GM12891 (cell line): Measurements from ENCODE around the gene PRPSAP1.
"Not testable (repeated sequence)": the region's sequence is repeated elsewhere in the genome, so short reads cannot be mapped to it uniquely, and the experiment has no call there.

Source experiments
- DNase-seq: peaks from one replicate; pipeline ENCODE4 v3.0.0; 2011; ENCODE audit warnings: low spot score; ENCODE audit not compliant: insufficient read length
- FAIRE-seq: peaks from 2 replicates; lab custom pipeline; 2011; peaks lifted over from hg19 to GRCh38; lab: Jason Lieb, UNC
- PAX5 ChIP-seq: IDR thresholded peaks from 2 replicates; pipeline ENCODE4 v1.6.1; 2011; ENCODE audit warnings: low read length, moderate library complexity, mild to moderate bottlenecking; ENCODE audit not compliant: insufficient read depth, severe bottlenecking
- POLR2A ChIP-seq: IDR thresholded peaks from 2 replicates; pipeline ENCODE4 v1.6.1; 2011; ENCODE audit warnings: low read depth, low read length, control low read depth
- POLR2AphosphoS5 ChIP-seq: IDR thresholded peaks from 2 replicates; pipeline ENCODE4 v1.6.1; 2011; ENCODE audit warnings: low read depth, low read length, control low read depth
- POU2F2 ChIP-seq: IDR thresholded peaks from 2 replicates; pipeline ENCODE4 v1.6.1; 2011; ENCODE audit warnings: low read depth, mild to moderate bottlenecking, control low read depth, low read length, moderate library complexity
- SPI1 ChIP-seq: IDR thresholded peaks from 2 replicates; pipeline ENCODE4 v1.6.1; 2011; ENCODE audit warnings: low read depth, low read length, control low read depth
- TAF1 ChIP-seq: IDR thresholded peaks from 2 replicates; pipeline ENCODE4 v1.6.1; 2011; ENCODE audit warnings: low read depth, low read length, control low read depth

PRPSAP1 gene

DNA sequence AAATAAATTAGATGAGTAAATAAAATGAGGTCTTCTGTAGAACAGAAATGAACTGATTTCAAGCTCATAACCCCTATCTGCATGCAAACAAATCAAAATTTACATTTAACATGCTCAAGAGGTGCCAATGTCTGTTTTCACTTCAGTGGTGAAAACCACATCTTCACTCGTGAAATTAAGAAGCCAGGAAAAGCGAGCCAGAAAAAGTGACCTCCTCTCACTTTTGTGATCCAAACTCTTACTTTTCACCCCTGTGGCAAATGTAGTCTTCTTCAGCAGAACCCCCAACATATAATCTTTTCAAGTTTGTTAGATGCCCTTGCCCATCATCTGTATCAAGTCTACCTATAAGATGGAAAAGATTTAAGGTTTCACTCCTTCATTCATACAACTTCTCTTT is 36.2 kb downstream of the PRPSAP1 start:
- FAIRE-seq (no peak), DNase-seq (no peak)
- TF ChIP-seq PAX5: no peak
- TF ChIP-seq TAF1: no peak
- TF ChIP-seq SPI1: no peak
- no peak for TF ChIP-seq POLR2AphosphoS5
- no peak for TF ChIP-seq POLR2A
- TF ChIP-seq POU2F2: no peak

DNA sequence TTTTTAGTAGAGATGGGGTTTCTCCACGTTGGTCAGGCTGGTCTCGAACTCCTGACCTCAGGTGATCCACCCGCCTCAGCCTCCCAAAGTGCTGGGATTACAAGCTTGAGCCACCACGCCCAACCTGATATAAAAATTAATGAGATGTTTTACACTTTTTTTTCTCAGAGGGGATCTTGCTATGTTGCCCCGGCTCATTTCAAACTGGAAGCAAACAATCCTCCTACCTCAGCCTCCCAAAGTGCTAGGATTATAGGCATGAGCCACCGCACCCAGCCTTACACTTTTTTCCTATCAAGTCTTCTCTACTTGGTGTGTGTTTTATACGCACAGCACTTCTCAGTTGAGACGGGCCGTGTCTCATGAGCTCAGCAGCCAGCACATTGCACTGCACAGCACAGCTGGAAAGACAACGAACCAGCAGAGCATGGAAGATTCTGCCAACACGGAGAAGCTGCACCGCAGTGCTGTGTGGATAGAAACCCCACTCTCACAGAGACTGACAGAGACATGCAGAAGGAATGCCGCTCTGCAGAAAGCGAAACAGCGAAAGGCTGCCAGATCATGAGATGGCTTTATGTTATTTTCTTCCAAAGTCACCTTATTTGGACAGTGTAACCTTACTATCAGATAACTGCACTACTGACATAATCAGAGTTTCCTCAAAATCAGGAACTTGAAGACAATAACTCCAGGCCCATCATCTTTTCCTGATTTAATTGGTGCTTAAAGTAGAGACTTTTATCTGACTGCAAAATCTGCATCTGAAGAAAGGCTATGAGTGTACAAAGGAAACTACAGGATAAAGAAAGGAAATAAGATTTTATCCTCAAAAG is 39.1 kb downstream of the PRPSAP1 start:
- no peak for FAIRE-seq
- TF ChIP-seq PAX5 (no peak), TAF1 (no peak), POLR2AphosphoS5 (no peak)
- no peak for DNase-seq

DNA sequence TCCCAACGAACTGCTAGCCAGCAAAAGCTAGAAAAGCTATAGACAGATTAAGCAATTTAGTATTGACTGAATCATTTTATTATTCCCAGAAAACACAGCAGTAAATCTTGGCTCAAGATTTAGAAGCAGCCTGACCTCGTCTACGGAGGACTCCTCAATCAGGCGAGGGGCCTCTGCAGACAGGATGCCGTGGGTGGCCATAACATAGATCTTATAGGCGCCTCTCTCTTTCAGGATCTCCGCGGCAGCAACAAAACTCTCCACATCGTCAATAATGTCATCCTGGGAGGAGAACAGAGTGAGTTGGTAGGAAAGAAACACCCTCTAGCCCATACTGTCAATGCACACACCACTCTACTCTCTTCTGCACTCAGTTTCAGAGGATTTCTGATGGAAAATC is 41.0 kb downstream of the PRPSAP1 start:
- no peak for TF ChIP-seq PAX5
- TF ChIP-seq SPI1: no peak
- no peak for TF ChIP-seq TAF1
- TF ChIP-seq POU2F2: no peak
- no peak for TF ChIP-seq POLR2A
- TF ChIP-seq POLR2AphosphoS5: no peak
- no peak for FAIRE-seq
- no peak for DNase-seq

DNA sequence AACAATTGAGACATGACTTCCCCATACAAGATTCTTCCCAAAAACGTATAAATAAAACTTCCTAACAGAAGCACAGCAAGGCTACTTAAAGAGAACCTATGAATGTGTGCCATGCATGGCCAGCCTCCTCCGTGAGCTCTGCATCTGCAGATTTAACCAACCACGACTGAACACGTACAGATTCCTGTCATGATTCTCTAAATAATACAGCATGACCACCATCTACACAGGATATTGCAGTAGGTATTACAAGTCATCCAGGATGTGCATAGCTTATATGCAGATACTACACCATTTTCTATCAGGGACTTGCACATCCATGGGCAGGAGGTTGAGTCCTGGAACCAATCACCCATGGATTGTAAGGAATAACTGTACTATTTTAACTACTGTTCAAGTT is 44.3 kb downstream of the PRPSAP1 start:
- no peak for FAIRE-seq
- TF ChIP-seq SPI1 (no peak), POU2F2 (no peak), POLR2A (no peak), POLR2AphosphoS5 (no peak), TAF1 (no peak), PAX5 (no peak)
- no peak for DNase-seq

DNA sequence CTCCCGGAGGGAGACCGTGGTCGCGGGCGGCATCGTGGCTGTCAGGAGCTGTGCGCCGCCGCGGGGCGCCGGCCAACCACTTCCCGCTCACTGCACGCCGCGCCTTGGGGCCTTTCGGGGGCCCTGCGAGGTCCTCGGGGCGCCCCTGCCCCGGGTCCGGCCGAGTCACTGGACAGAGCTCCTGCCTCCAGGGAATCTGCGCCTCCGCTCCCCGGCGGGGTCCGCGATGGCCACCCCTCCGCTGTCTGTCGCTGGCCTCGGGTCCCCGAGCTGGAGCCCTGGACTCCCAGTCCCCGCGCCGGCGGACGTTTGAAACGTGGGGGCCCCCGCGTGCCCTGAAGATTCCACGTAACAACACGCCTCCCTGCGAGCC is 45.8 kb downstream of the PRPSAP1 start, which contains the start of gene QRICH2:
Gene QRICH2, minus strand, starts transcription at position 311 of the 373 bp plus-strand sequence. Its CDS starts 278 bp downstream, at position 33.
- DNase-seq: no peak
- no peak for FAIRE-seq
- no peak for TF ChIP-seq SPI1
- no peak for TF ChIP-seq POU2F2
- no peak for TF ChIP-seq POLR2AphosphoS5
- TF ChIP-seq POLR2A: no peak
- no peak for TF ChIP-seq PAX5

DNA sequence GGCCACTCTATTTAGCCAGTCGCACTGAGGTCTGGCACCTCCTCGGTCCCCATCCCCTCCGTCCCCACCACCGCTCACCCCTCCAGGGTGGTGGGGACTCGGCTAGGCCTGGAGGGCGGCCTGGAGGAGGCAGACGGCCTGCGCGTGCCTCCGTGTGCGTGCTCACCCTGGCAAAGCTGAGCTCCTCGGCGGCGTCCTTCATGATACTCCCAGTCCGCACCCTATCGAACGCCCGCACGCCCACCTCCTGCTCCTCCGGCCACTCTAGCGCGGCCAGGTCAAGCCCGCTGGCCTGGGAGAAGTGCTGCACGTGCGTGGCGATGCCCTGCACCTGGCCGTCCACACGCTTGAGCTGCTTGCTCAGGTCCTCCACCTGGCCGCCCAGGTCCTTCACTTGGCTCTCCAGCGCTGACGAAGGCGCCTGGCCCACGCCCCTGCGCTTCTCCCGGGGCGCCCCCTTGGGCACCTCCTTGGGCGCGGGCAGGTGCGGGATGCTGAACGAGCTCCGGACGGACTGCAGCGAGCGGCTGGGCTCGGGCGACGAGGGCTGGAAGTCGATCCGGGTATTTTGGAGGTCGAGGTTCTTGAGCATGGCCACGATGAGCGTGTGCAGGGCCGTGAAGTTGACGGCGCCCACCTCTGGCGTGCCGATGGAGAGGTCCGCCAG is 46.3 kb downstream of the PRPSAP1 start:
- TF ChIP-seq POLR2A (no peak), PAX5 (no peak), SPI1 (no peak), POU2F2 (no peak), POLR2AphosphoS5 (no peak), TAF1 (no peak)
- DNase-seq (no peak), FAIRE-seq (no peak)

DNA sequence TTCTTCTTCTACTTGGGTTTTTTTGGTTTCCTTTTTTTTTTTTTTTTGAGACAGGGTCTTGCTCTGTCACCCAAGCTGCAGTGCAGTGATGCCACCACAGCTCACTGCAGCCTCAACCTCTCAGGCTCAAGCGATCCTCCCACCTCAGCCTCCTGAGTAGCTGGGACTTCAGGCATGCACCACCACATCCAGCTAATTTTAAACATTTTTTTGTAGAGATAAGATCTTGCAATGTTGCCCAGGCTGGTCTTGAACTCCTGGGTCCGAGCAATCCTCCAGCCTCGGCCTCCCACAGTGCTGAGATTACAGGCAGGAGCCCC is 48.6 kb downstream of the PRPSAP1 start:
- not testable (repeated sequence) for DNase-seq, FAIRE-seq

DNA sequence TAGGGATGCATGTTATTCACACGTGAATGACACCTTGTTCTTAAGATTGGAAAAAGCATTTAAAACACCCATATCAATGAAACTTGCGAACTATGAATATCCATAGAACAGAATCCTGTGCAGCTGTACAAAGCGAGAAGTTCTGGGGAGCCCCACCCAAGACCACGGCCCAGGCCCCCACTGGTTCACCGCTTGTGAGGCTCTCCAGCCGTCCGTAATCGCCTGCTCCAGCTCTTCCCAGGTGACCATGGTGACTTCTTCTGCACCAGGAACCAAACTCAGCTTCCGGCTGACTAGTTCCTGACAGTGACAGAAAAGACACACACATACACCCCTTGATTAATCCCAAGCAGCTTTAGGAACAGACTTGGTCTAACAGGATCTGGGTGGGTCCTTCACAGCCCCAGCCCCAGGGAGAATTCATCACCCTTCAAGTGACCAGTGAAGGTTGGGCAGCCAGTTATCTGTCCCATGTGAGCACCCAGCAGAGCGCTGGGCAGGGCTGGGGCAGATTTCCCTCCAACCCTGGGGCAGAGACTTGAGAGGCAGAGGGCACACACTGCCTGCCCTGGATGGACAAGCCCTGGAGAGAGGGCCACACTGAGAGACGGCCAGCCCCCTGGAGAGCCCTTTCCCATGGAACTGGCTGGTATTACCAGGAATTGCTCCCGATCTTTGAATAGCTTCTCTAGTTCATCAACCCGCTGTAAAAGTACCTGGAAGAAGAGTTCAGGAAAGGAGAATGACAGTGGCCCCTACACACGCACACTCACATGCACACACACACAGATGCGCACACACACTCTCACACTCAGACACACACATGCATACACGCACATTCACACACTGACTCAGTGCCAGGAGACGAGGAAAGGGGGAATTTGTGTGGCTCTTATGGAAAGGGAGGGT is 49.2 kb downstream of the PRPSAP1 start:
- no peak for DNase-seq
- no peak for FAIRE-seq
- no peak for TF ChIP-seq POU2F2
- no peak for TF ChIP-seq PAX5
- TF ChIP-seq TAF1: no peak
- TF ChIP-seq SPI1: no peak

DNA sequence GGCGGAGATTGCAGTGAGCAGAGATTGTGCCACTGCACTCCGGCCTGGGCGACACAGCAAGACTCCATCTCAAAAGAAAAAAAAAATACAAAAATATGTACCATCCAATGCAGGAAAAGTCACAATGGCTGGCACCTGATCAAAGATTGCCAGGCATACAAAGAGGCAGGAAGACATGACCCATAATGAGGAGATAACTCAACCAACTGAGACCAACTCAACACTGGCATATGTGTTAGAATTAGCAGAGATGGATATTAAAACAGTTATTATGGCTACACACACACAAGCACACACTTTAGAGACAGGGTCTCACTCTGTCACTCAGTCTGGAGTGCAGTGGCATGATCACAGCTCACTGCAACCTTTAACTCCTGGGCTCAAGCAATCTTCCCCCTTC is 56.3 kb downstream of the PRPSAP1 start:
- FAIRE-seq: no peak

More for the DNA sequence above, 56.3 kb downstream of the PRPSAP1 start:
- DNase-seq: no peak
- no peak for TF ChIP-seq SPI1
- TF ChIP-seq POLR2A: no peak
- TF ChIP-seq POU2F2: no peak
- no peak for TF ChIP-seq TAF1
- TF ChIP-seq POLR2AphosphoS5: no peak
- TF ChIP-seq PAX5: no peak
